RPMI7951 (cell line): ENCODE data around the gene HDAC5. TPM values are rescaled to one million over a fixed set of nuclear protein-coding genes. Genes with fewer than 3 reads are reported as not detected.
"Not testable (repeated sequence)": the region's sequence is repeated elsewhere in the genome, so short reads cannot be mapped to it uniquely, and the experiment has no call there.

Experiments used
- DNase-seq: peaks from one replicate; pipeline ENCODE4 v3.0.0-alpha.2; 2012; ENCODE audit warnings: low read depth
- total RNA-seq: library from RNA; depleted of rRNA; stranded (reverse); fragments of >200 nt; shearing (Covaris generic); gene quantifications from 2 replicates; pipeline ENCODE4 v1.2.3, GENCODE V29; 2014

The HDAC5 gene
- total RNA-seq, 1 experiment from 2014 or later = 14.3 TPM

- no peak for DNase-seq
Measured at GRCh38 chr17:44067545-44067940, 55.9 kb downstream of the HDAC5 start.

- peak; percentile 74 for DNase-seq
Measured at GRCh38 chr17:44066204-44066930, 57.1 kb downstream of the HDAC5 start, which contains the start of gene LSM12. Gene LSM12, minus strand, starts transcription at chr17:44066671. Its CDS starts 84 bp downstream, at chr17:44066587.

GRCh38 chr17:44065668-44066203 is 57.7 kb downstream of the HDAC5 start:
- no peak for DNase-seq

GRCh38 chr17:44063704-44064639 is 59.5 kb downstream of the HDAC5 start:
- no peak for DNase-seq

GRCh38 chr17:44062871-44063270 is 60.6 kb downstream of the HDAC5 start:
- DNase-seq = no peak

GRCh38 chr17:44061446-44061845 is 62.0 kb downstream of the HDAC5 start:
- DNase-seq = no peak

- no peak for DNase-seq
Measured at GRCh38 chr17:44059101-44059892, 64.1 kb downstream of the HDAC5 start.

GRCh38 chr17:44053125-44053872 is 70.1 kb downstream of the HDAC5 start:
- no peak for DNase-seq

GRCh38 chr17:44049294-44050060 is 74.0 kb downstream of the HDAC5 start:
- DNase-seq = no peak

GRCh38 chr17:44046893-44047292 is 76.5 kb downstream of the HDAC5 start:
- DNase-seq = not testable (repeated sequence)

- no peak for DNase-seq
Measured at GRCh38 chr17:44045486-44045885, 78.0 kb downstream of the HDAC5 start.

- DNase-seq = no peak
Measured at GRCh38 chr17:44044071-44044470, 79.4 kb downstream of the HDAC5 start.

GRCh38 chr17:44043272-44043696 is 80.2 kb downstream of the HDAC5 start:
- no peak for DNase-seq

GRCh38 chr17:44039829-44040635 is 83.4 kb downstream of the HDAC5 start:
- no peak for DNase-seq

- DNase-seq = peak; percentile 14
Measured at GRCh38 chr17:44038604-44039011, 84.8 kb downstream of the HDAC5 start.

GRCh38 chr17:44037471-44037870 is 86.0 kb downstream of the HDAC5 start:
- no peak for DNase-seq

- not testable (repeated sequence) for DNase-seq
Measured at GRCh38 chr17:44034688-44035087, 88.8 kb downstream of the HDAC5 start.

- no peak for DNase-seq
Measured at GRCh38 chr17:44033861-44034408, 89.5 kb downstream of the HDAC5 start.

- no peak for DNase-seq
Measured at GRCh38 chr17:44030482-44030881, 93.0 kb downstream of the HDAC5 start.
